B cell (primary cell): ENCODE data around the gene SLC24A4. TPM values are rescaled to one million over a fixed set of nuclear protein-coding genes. Genes with fewer than 3 reads are reported as not detected.

ENCODE experiments used
- ATAC-seq: fragments of 200-7000 bp; cut with Tn5 transposase; one replicate; pipeline ENCODE4 v1.10.0; 2021; ENCODE audit warnings: low read depth, mild to moderate bottlenecking, moderate number of reproducible peaks, moderate library complexity
- CTCF ChIA-PET: fragments of 350-600 bp; sonication (Branson Sonifier 250); formaldehyde crosslinking; loops from one replicate; lab custom pipeline; 2021; ENCODE audit warnings: antibody characterized with exemption, inconsistent platforms; lab: Charles Lee
- POLR2A ChIA-PET: fragments of 350-600 bp; sonication (Branson Sonifier 250); formaldehyde crosslinking; loops from one replicate; lab custom pipeline; 2021; ENCODE audit warnings: antibody characterized with exemption; lab: Charles Lee
- DNase-seq: peaks from one replicate; pipeline ENCODE4 v3.0.0; 2013
- H2AFZ ChIP-seq: 2 replicates; pipeline ENCODE4 v1.6.1; 2012; ENCODE audit warnings: mild to moderate bottlenecking, low read depth, low read length; ENCODE audit not compliant: insufficient read depth, poor library complexity, severe bottlenecking
- H3K27ac ChIP-seq, 2 donors: 1 replicate in 1 of 2; 2 replicates in 1 of 2; pipeline ENCODE4 v1.5.1; 2012 to 2013; ENCODE audit warnings: low read length in 2 of 2, mild to moderate bottlenecking in 2 of 2, moderate library complexity in 1 of 2
- H3K27me3 ChIP-seq, 4 experiments: fragments of 200-600 bp in 1 of 4; sonication (generic) in 1 of 4; replicated peaks in 1 of 4; 1 replicate in 2 of 4; 2 replicates in 2 of 4; pipeline versions ENCODE4 v1.6.1 to v1.7.0; 2013 to 2016; ENCODE audit warnings: low read length in 3 of 4, mild to moderate bottlenecking in 2 of 4, mixed read lengths in 1 of 4, moderate library complexity in 1 of 4; ENCODE audit not compliant: insufficient read depth in 4 of 4, control insufficient read depth in 3 of 4; ENCODE audit errors: control extremely low read depth in 1 of 4
- H3K36me3 ChIP-seq, 2 experiments: replicated peaks in 1 of 2; 1 replicate in 1 of 2; 2 replicates in 1 of 2; pipeline versions ENCODE4 v1.6.1 to v1.7.1; 2013; ENCODE audit warnings: low read length in 1 of 2; ENCODE audit not compliant: insufficient read depth in 2 of 2, control insufficient read depth in 1 of 2; ENCODE audit errors: control extremely low read depth in 1 of 2, extremely low read depth in 1 of 2
- H3K4me1 ChIP-seq, 2 donors: fragments of 200-600 bp in 1 of 2; sonication (generic) in 1 of 2; 1 replicate in 1 of 2; 2 replicates in 1 of 2; pipeline versions ENCODE4 v1.5.1 to v1.6.1; 2013 to 2017; ENCODE audit warnings: low read length in 2 of 2; ENCODE audit not compliant: control insufficient read depth in 2 of 2, insufficient read depth in 2 of 2
- H3K4me2 ChIP-seq: replicated peaks from 2 replicates; pipeline ENCODE3; 2012; ENCODE audit warnings: mild to moderate bottlenecking, low read depth, low read length; ENCODE audit not compliant: poor library complexity, severe bottlenecking
- H3K4me3 ChIP-seq, 5 experiments: fragments of 200-600 bp in 1 of 5; sonication (generic) in 1 of 5; 1 replicate in 3 of 5; 2 replicates in 2 of 5; pipeline versions ENCODE4 v1.5.1 to v1.7.0; 2011 to 2016; ENCODE audit warnings: low read length in 4 of 5, mild to moderate bottlenecking in 4 of 5, low read depth in 2 of 5, control low read depth in 1 of 5, moderate library complexity in 1 of 5; ENCODE audit not compliant: insufficient read depth in 1 of 5; ENCODE audit errors: control extremely low read depth in 1 of 5, extremely low read depth in 1 of 5
- H3K79me2 ChIP-seq: fragments of 200-600 bp; sonication (generic); one replicate; pipeline ENCODE4 v1.6.0; 2016; ENCODE audit warnings: low read length; ENCODE audit not compliant: control insufficient read depth, insufficient read depth
- H3K9ac ChIP-seq: fragments of 200-600 bp; sonication (generic); 2 replicates; pipeline ENCODE4 v1.6.1; 2017; ENCODE audit warnings: mild to moderate bottlenecking, low read length, moderate library complexity
- H3K9me3 ChIP-seq, 3 donors: one replicate each; pipeline versions ENCODE4 v1.6.1 to v1.7.1; 2013; ENCODE audit warnings: low read length in 2 of 3; ENCODE audit not compliant: control insufficient read depth in 2 of 3, insufficient read depth in 1 of 3; ENCODE audit errors: control extremely low read depth in 1 of 3
- H4K20me1 ChIP-seq: 2 replicates; pipeline ENCODE4 v1.6.0; 2012; ENCODE audit warnings: mild to moderate bottlenecking, low read length; ENCODE audit not compliant: insufficient read depth, control insufficient read depth, poor library complexity, severe bottlenecking
- H3K27ac Mint-ChIP-seq: one replicate; pipeline ENCODE4 v1.8.0; 2021; ENCODE audit warnings: mixed read lengths
- H3K27me3 Mint-ChIP-seq: one replicate; pipeline ENCODE4 v1.8.0; 2021; ENCODE audit warnings: mixed read lengths
- H3K4me1 Mint-ChIP-seq: one replicate; pipeline ENCODE4 v1.8.0; 2021; ENCODE audit warnings: mixed read lengths
- H3K4me3 Mint-ChIP-seq: one replicate; pipeline ENCODE4 v1.8.0; 2021; ENCODE audit warnings: mixed read lengths
- H3K9me3 Mint-ChIP-seq: one replicate; pipeline ENCODE4 v1.8.0; 2022; ENCODE audit warnings: mixed read lengths; ENCODE audit not compliant: insufficient read depth
- CTCF ChIP-seq: fragments of 200-600 bp; IDR thresholded peaks from one replicate; pipeline ENCODE4 v1.8.0; 2022; ENCODE audit warnings: antibody characterized with exemption, mild to moderate bottlenecking
- EZH2 ChIP-seq: IDR thresholded peaks from 2 replicates; pipeline ENCODE4 v1.6.1; 2012; ENCODE audit warnings: borderline replicate concordance, low read depth, mild to moderate bottlenecking, moderate library complexity, low read length; ENCODE audit not compliant: insufficient read depth, poor library complexity, severe bottlenecking
- WGBS: methylation state at CpG from one replicate; pipeline ENCODE4 v1.1.5; 2013; ENCODE audit warnings: missing lambda C conversion rate; ENCODE audit not compliant: insufficient coverage; 5-methylcytosine and 5-hydroxymethylcytosine counted together
- intact Hi-C: fragments of 100-400 bp; cut with micrococcal nuclease; formaldehyde crosslinking; loops from one replicate; pipeline ENCODE4 v1.10.0; 2022
- polyA plus RNA-seq: library from polyadenylated mRNA; depleted of rRNA; stranded (reverse); fragments of >200 nt; gene quantifications from 2 replicates; pipeline ENCODE4 v1.2.3, GENCODE V29; 2012
- total RNA-seq, 2 donors: library from RNA; stranded (reverse); fragments of 120-200 nt in 1 of 2; gene quantifications; 1 replicate in 1 of 2; 2 replicates in 1 of 2; pipeline versions ENCODE4 v1.2.3 to v1.2.4, GENCODE V29; 2013 to 2022

The SLC24A4 gene
- total and polyA plus RNA-seq, 2 donors (not counting 1 experiment from before 2014, with no cell fraction given): 0.19 TPM; not detected in 1

- CTCF ChIA-PET: no interaction called here
- no peak overlapping the region for H3K4me2 ChIP-seq
- H3K4me3 ChIP-seq: no peak overlapping the region
- POLR2A ChIA-PET: interaction anchor here (0.7 kb wide), 1 partner anchor 51 kb away, joined by 3 read pairs; no protein-coding TSS in a partner anchor
- intact Hi-C loops: no loop called here
- H3K9ac ChIP-seq: no peak overlapping the region
- H3K79me2 ChIP-seq: no peaks in the 10 kb centered on the region
- TF ChIP-seq CTCF: no peak
- Mint-ChIP-seq H3K27ac (no peak overlapping the region), H3K27me3 (peaks cover 41% of the 10 kb centered on the region), H3K9me3 (no peaks in the 10 kb centered on the region), H3K4me1 (no peaks in the 10 kb centered on the region), H3K4me3 (no peak overlapping the region)
- H4K20me1 ChIP-seq: no peaks in the 10 kb centered on the region
- no peak for ATAC-seq
- H3K27ac ChIP-seq: no peak overlapping the region
- H3K27me3 ChIP-seq: peaks cover 0 to 19% (median 0%) of the 10 kb centered on the region in 4 experiments
- no peaks in the 10 kb centered on the region for H3K36me3 ChIP-seq
- 83% methylated on average over 1 of the region's 6 CpGs for WGBS
- H3K9me3 ChIP-seq: peaks cover 0 to 1% (median 0%) of the 10 kb centered on the region in 3 donors
- H2AFZ ChIP-seq: no peak overlapping the region
- no peak for DNase-seq
- H3K4me1 ChIP-seq: no peaks in the 10 kb centered on the region
Observed at GRCh38 chr14:92297818-92298595, 25.0 kb upstream of the SLC24A4 start.

- Histone ChIP-seq H4K20me1 (no peaks in the 10 kb centered on the region), H2AFZ (no peak overlapping the region), H3K4me2 (no peak overlapping the region), H3K36me3 (no peaks in the 10 kb centered on the region), H3K27me3 (peaks cover 0 to 9% (median 0%) of the 10 kb centered on the region in 4 experiments), H3K4me1 (no peaks in the 10 kb centered on the region), H3K9me3 (peaks cover 0 to 7% (median 0%) of the 10 kb centered on the region in 3 donors), H3K79me2 (no peaks in the 10 kb centered on the region), H3K9ac (no peak overlapping the region), H3K27ac (no peak overlapping the region), H3K4me3 (no peak overlapping the region)
- DNase-seq (no peak), ATAC-seq (no peak)
- ChIA-PET CTCF (no interaction called here), POLR2A (no interaction called here)
- WGBS: 89% methylated on average over 5 of the region's 5 CpGs
- intact Hi-C loops: no loop called here
- Mint-ChIP-seq H3K9me3 (peaks cover 3% of the 10 kb centered on the region), H3K4me3 (no peak overlapping the region), H3K27ac (no peak overlapping the region), H3K27me3 (peaks cover 32% of the 10 kb centered on the region), H3K4me1 (no peaks in the 10 kb centered on the region)
- TF ChIP-seq EZH2 (no peak), CTCF (no peak)
Observed at GRCh38 chr14:92302481-92302880, 20.5 kb upstream of the SLC24A4 start.
